Common myeloid progenitor, CD34-positive (primary cell): Measurements from ENCODE around the gene SLC38A8.

Experiments used
- CTCF ChIA-PET: fragments of 350-600 bp; sonication (Branson Sonifier 250); formaldehyde crosslinking; loops from one replicate; lab custom pipeline; 2021; ENCODE audit warnings: antibody characterized with exemption; lab: Charles Lee
- POLR2A ChIA-PET: fragments of 350-600 bp; sonication (Branson Sonifier 250); formaldehyde crosslinking; loops from one replicate; lab custom pipeline; 2021; ENCODE audit warnings: antibody characterized with exemption; lab: Charles Lee
- DNase-seq, 3 donors: peaks; one replicate each; pipeline versions ENCODE4 v3.0.0 to v3.0.0-alpha.2; 2013
- H3K27ac ChIP-seq, 2 experiments: 1 replicate in 1 of 2; 2 replicates in 1 of 2; pipeline ENCODE4 v1.7.0; 2013; ENCODE audit warnings: inconsistent platforms in 2 of 2, low read length in 2 of 2, mild to moderate bottlenecking in 2 of 2, low read depth in 1 of 2, moderate library complexity in 1 of 2; ENCODE audit not compliant: severe bottlenecking in 2 of 2, insufficient read depth in 1 of 2, poor library complexity in 1 of 2
- H3K27me3 ChIP-seq, 5 experiments: replicated peaks in 2 of 5; 1 replicate in 3 of 5; 2 replicates in 2 of 5; pipeline versions ENCODE4 v1.6.1 to v1.7.0; 2013; ENCODE audit warnings: low read length in 4 of 5, mild to moderate bottlenecking in 2 of 5, moderate library complexity in 2 of 5, inconsistent platforms in 1 of 5; ENCODE audit not compliant: insufficient read depth in 5 of 5, control insufficient read depth in 4 of 5
- H3K36me3 ChIP-seq, 4 experiments: 1 replicate in 2 of 4; 2 replicates in 2 of 4; pipeline versions ENCODE4 v1.6.1 to v1.7.0; 2013; ENCODE audit warnings: low read length in 3 of 4, control low read depth in 1 of 4, mild to moderate bottlenecking in 1 of 4; ENCODE audit not compliant: control insufficient read depth in 4 of 4, insufficient read depth in 4 of 4
- H3K4me1 ChIP-seq, 4 experiments: 1 replicate in 3 of 4; 2 replicates in 1 of 4; pipeline versions ENCODE4 v1.6.1 to v1.7.1; 2013; ENCODE audit warnings: low read length in 3 of 4, mild to moderate bottlenecking in 3 of 4, control low read depth in 1 of 4, inconsistent platforms in 1 of 4, moderate library complexity in 1 of 4; ENCODE audit not compliant: control insufficient read depth in 4 of 4, insufficient read depth in 4 of 4; ENCODE audit errors: control extremely low read depth in 1 of 4
- H3K4me3 ChIP-seq, 7 experiments: 1 replicate in 4 of 7; 2 replicates in 3 of 7; pipeline versions ENCODE4 v1.5.1 to v1.7.0; 2013; ENCODE audit warnings: mild to moderate bottlenecking in 7 of 7, low read length in 6 of 7, moderate library complexity in 6 of 7, inconsistent platforms in 2 of 7, low read depth in 2 of 7, control low read depth in 1 of 7; ENCODE audit not compliant: insufficient read depth in 4 of 7, control insufficient read depth in 1 of 7; ENCODE audit errors: extremely low read depth in 1 of 7
- H3K9me3 ChIP-seq, 5 experiments: 1 replicate in 4 of 5; 2 replicates in 1 of 5; pipeline versions ENCODE4 v1.6.1 to v1.7.1; 2013; ENCODE audit warnings: low read length in 4 of 5, mild to moderate bottlenecking in 2 of 5, inconsistent platforms in 1 of 5, low read depth in 1 of 5, moderate library complexity in 1 of 5; ENCODE audit not compliant: control insufficient read depth in 4 of 5, insufficient read depth in 2 of 5; ENCODE audit errors: control extremely low read depth in 1 of 5
- WGBS: methylation state at CpG from one replicate; pipeline ENCODE4 v1.1.5; 2013; ENCODE audit not compliant: insufficient coverage; 5-methylcytosine and 5-hydroxymethylcytosine counted together

Gene SLC38A8

DNA sequence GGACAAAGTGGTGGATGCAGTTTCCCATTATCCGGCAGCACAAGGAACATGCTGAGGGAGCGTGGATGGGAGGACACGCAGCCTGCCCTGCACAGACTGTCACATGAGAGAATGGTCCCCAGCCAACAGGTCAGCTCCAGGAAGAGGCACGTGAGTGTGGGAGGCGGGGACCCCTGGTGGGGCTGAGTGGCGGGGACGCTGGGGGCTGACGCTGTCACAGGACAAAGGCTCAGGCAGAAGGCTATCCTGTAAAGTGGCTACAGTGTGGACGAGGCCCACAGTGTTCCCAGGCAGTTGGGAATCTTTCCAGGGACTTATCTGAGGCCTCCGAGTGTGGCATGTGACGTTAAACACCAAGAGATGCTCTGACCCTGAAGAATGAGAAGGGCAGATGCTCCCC lies 43.7 kb upstream of the SLC38A8 start:
- peaks cover 14 to 71% (median 52%) of the 10 kb centered on the region in 4 experiments for H3K36me3 ChIP-seq
- WGBS = 92% methylated on average over 7 of the region's 11 CpGs
- H3K4me1 ChIP-seq = peaks cover 20 to 49% (median 43%) of the 10 kb centered on the region in 4 experiments
- peaks cover 0 to 24% (median 5%) of the 10 kb centered on the region in 5 experiments for H3K27me3 ChIP-seq
- H3K9me3 ChIP-seq = no peaks in the 10 kb centered on the region
- no peak overlapping the region for H3K27ac ChIP-seq
- POLR2A ChIA-PET = no interaction called here
- no peak for DNase-seq
- CTCF ChIA-PET = interaction anchor here (0.7 to 3.2 kb wide), 9 partner anchors 8 to 132 kb away, joined by 3 to 12 read pairs (median 4); no protein-coding TSS in a partner anchor
- H3K4me3 ChIP-seq = peak overlapping the region in 5 of 7 experiments; percentile 16 to 65 (median 39)

DNA sequence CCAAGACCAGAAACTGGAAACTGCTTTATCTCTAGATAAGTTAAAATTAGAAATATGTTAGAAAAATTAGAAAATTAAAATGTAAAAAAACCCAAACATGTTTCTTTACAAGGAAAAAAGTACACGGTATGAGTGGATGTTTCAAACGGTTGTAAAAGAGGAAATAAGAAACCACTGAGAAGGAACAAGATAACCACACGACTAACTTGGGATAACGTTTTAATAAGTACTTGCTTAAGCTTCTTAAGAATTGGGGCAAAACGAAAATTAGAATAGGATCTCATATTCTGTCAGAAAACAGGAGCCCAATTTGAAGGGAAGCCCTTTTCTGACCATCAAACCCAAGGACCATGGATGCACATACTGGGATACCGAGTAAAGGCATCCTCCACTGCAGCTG lies 43.2 kb upstream of the SLC38A8 start:
- H3K27ac ChIP-seq = no peak overlapping the region
- POLR2A ChIA-PET = no interaction called here
- peaks cover 14 to 72% (median 55%) of the 10 kb centered on the region in 4 experiments for H3K36me3 ChIP-seq
- peaks cover 20 to 49% (median 43%) of the 10 kb centered on the region in 4 experiments for H3K4me1 ChIP-seq
- DNase-seq = peak; percentile 52 to 82 (median 74)
- 4% methylated on average over 4 of the region's 6 CpGs for WGBS
- H3K4me3 ChIP-seq = peak overlapping the region in 6 of 7 experiments; percentile 2 to 65 (median 28)
- H3K27me3 ChIP-seq = peaks cover 0 to 24% (median 5%) of the 10 kb centered on the region in 5 experiments
- H3K9me3 ChIP-seq = no peaks in the 10 kb centered on the region
- CTCF ChIA-PET = interaction anchor here (1.0 to 3.2 kb wide), 9 partner anchors 8 to 132 kb away, joined by 3 to 12 read pairs (median 4); partner anchors contain the start of genes HSDL1 and OSGIN1

DNA sequence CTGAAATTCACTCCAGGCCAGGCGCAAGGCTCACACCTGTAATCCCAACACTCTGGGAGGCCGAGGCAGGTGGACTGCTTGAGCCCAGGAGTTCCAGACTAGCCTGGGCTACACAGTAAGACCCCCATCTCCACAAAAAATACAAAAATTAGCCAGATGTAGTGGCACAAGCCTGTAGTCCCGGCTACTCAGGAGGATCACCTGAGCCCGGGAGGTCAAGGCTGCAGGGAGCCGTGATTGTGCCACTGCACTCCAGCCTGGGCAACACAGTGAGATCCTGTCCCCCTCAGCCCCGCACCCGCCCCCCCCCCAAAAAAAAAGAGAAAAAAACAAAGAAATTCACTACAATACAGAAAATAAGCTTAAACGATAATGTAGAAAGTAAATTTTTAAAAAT lies 42.7 kb upstream of the SLC38A8 start:
- ChIA-PET POLR2A (no interaction called here), CTCF (interaction anchor here (0.9 to 3.2 kb wide), 12 partner anchors 7 to 132 kb away, joined by 3 to 12 read pairs (median 4); partner anchors contain the start of genes HSDL1, OSGIN1 and TAF1C)
- Histone ChIP-seq H3K27ac (no peak overlapping the region), H3K36me3 (peaks cover 14 to 73% (median 58%) of the 10 kb centered on the region in 4 experiments), H3K9me3 (no peaks in the 10 kb centered on the region), H3K4me3 (peak overlapping the region in 2 of 7 experiments; percentile 54 to 65), H3K27me3 (peaks cover 0 to 23% (median 4%) of the 10 kb centered on the region in 5 experiments), H3K4me1 (peaks cover 20 to 49% (median 43%) of the 10 kb centered on the region in 4 experiments)
- 93% methylated on average over 2 of the region's 8 CpGs for WGBS
- DNase-seq = no peak

GRCh38 chr16:84084570-84085270 lies 42.1 kb upstream of the SLC38A8 start:
- Histone ChIP-seq H3K4me3 (no peak overlapping the region), H3K4me1 (peaks cover 20 to 49% (median 43%) of the 10 kb centered on the region in 4 experiments), H3K27me3 (peaks cover 0 to 19% (median 4%) of the 10 kb centered on the region in 5 experiments), H3K9me3 (no peaks in the 10 kb centered on the region), H3K36me3 (peaks cover 12 to 73% (median 57%) of the 10 kb centered on the region in 4 experiments), H3K27ac (no peak overlapping the region)
- peak; percentile 66 to 72 (median 69) for DNase-seq
- CTCF ChIA-PET = interaction anchor here (0.8 to 2.6 kb wide), 12 partner anchors 16 to 404 kb away, joined by 3 to 12 read pairs (median 4); partner anchors contain the start of genes HSDL1, OSGIN1 and TAF1C
- POLR2A ChIA-PET = no interaction called here
- 78% methylated on average over 11 of the region's 11 CpGs for WGBS

- no peak overlapping the region for H3K27ac ChIP-seq
- H3K36me3 ChIP-seq = peaks cover 16 to 76% (median 58%) of the 10 kb centered on the region in 4 experiments
- peaks cover 0 to 14% (median 4%) of the 10 kb centered on the region in 5 experiments for H3K27me3 ChIP-seq
- no peaks in the 10 kb centered on the region for H3K9me3 ChIP-seq
- DNase-seq = no peak
- H3K4me3 ChIP-seq = no peak overlapping the region
- POLR2A ChIA-PET = interaction anchor here (0.7 kb wide), 1 partner anchor 155 kb away, joined by 4 read pairs; no protein-coding TSS in a partner anchor
- CTCF ChIA-PET = interaction anchor here (0.7 to 2.3 kb wide), 5 partner anchors 17 to 104 kb away, joined by 3 to 10 read pairs (median 3); partner anchors contain the start of gene TAF1C
- H3K4me1 ChIP-seq = peaks cover 14 to 34% (median 28%) of the 10 kb centered on the region in 4 experiments
- 97% methylated on average over 10 of the region's 11 CpGs for WGBS
Measured at GRCh38 chr16:84082835-84083569, 40.4 kb upstream of the SLC38A8 start.

DNA sequence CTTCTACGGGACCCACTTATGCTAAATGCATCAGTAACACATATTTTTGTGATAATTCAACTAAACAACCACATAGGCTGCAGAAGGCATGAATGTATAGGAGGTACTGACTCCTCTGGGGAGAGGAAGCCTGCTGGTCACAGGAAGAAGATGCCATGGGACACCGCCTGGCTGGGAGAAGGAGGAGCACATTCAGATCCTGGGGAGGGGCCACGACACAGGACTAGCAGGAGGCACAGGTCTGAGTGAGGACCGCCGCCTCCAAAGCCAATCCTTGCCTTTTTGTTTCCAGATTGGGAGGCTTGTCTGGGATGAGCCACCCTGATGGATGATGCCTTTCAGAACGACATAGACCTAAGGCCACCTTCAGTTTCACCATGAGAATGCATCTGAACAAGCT lies 39.5 kb upstream of the SLC38A8 start:
- Histone ChIP-seq H3K4me3 (no peak overlapping the region), H3K27ac (no peak overlapping the region), H3K9me3 (no peaks in the 10 kb centered on the region), H3K27me3 (peaks cover 0 to 14% (median 4%) of the 10 kb centered on the region in 5 experiments), H3K4me1 (peaks cover 8 to 25% (median 21%) of the 10 kb centered on the region in 4 experiments), H3K36me3 (peaks cover 16 to 82% (median 58%) of the 10 kb centered on the region in 4 experiments)
- 100% methylated on average over 1 of the region's 6 CpGs for WGBS
- ChIA-PET CTCF (interaction anchor here (1.2 to 1.3 kb wide), 2 partner anchors 18 to 34 kb away, joined by 3 to 7 read pairs; partner anchors contain the start of gene MBTPS1), POLR2A (no interaction called here)
- DNase-seq = no peak
